Left colon (tissue), 2 donors: ENCODE results near the gene HRC. TPM values are rescaled to one million over a fixed set of nuclear protein-coding genes. Genes with fewer than 3 reads are reported as not detected.
A peak's percentile ranks its signal among the peaks of the same experiment; 100 is the strongest.
"Not testable (repeated sequence)": the region's sequence is repeated elsewhere in the genome, so short reads cannot be mapped to it uniquely, and the experiment has no call there.

ENCODE experiments used
- ATAC-seq: fragments of 200-7000 bp; cut with Tn5 transposase; one replicate; pipeline ENCODE4 v1.9.1; 2020; ENCODE audit warnings: mild to moderate bottlenecking, moderate library complexity
- DNase-seq, 2 donors: peaks; one replicate each; pipeline ENCODE4 v3.0.0-alpha.2; 2020
- intact Hi-C, 2 donors: fragments of 100-400 bp; cut with DNase I in 1 of 2; cut with micrococcal nuclease in 1 of 2; formaldehyde crosslinking; loops; one replicate each; pipeline versions ENCODE4 v1.11.2 to v1.14.0; 2022; cut with DNase I, micrococcal nuclease
- total RNA-seq, 2 donors: library from RNA; stranded (reverse); fragmentation: NEBNext Ultra II Directional; extraction: Animal tissue kit (Norgen Biotek cat#: 25700); gene quantifications; one replicate each; pipeline ENCODE4 v1.2.1, GENCODE V29; 2021
- donor health status: DM: no; HTN: no; CAD: no.
- donor health status: DM: yes; HTN: yes; CAD: no.

The HRC gene
- total RNA-seq, 2 donors from 2014 or later, result 1.2 to 1.3 TPM

DNA sequence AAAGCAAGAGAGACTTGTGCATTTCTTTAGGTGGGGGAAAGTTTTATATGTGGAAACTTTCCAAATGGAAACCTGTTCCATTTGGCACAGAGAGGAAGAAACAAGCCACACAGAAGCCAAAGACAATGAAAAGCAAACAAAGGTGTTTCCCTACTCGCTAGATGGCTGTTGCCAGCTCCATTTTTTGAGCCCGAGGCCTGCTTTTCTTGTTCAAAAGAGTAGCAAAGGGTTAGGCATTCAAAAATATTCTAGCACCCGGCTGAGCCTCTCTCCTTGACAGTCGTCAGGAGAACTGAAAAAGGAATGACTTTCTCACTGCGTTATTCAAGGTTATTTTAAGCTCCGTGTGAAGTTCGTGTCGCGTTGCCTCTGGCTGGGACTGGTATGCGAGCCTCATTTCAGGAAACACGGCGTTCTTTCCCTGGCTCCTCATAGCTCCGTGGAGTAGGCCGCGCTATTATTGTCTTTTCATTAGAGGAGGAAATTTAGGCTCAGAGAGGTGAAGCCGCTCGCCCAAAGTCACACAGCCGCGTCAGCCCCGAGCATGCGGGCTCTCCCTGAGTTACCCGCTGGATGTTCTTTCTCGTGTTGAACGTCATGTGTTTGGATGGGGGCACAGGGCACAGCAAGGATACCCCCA is 10.0 kb upstream of the HRC start:
- DNase-seq (no peak), ATAC-seq (peak; percentile 58)
- intact Hi-C loops, result no loop called here

DNA sequence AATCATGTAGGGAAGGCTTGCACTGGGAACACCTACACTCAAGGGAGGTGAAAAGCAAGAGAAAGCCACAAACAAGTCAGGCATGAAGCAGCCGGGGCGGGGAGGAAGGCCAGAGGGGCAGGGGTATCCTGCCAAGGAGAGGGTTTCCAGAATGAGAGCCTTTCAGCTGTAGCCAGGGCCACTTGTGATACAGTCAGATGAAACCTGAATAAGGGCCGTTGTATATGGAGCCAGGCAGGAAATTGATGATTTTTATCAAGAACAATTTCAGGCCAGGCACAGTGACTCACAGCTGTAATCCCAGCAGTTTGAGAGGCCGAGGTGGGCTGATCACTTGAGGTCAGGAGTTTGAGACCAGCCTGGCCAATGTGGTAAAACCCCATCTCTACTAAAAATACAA is 6.8 kb upstream of the HRC start:
- intact Hi-C loops, result no loop called here
- ATAC-seq (no peak), DNase-seq (no peak)

DNA sequence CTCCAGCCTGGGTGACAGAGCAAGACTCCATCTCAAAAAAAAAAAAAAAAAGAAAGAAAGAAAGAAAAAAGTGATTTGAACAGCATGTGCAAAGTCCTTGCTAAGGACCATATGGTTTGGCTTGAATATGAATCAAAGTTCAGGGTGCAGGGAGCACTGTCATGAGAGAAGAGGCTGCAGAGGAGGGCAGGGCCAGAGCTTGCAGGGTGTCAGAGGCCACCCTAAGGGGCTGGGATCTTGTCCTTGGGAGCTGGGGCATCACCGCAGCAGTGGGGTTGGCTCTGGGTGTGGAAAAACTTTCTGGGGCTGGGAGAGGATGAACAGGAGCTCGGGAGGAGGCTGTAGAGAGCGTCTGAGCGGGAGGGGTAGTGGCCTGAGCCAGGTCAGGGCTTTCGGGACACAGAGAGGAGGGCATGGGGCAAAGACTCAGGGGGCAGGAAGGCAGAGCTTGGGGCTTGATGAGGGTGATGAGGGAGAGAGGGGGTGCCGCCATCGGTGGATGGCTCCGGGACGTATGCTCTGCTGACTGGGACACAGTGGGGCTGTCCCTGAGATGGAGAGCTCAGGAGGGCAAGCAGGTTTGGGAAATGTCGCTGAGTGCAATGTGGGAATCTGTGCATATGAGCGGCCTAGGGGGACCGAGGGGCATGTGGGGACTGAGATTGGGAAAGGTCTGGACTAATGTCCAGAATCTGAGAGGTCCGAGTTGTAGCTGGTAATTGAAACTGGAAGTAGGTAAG is 5.4 kb upstream of the HRC start:
- peak; percentile 12 for ATAC-seq
- no peak for DNase-seq
- intact Hi-C loops, result no loop called here

DNA sequence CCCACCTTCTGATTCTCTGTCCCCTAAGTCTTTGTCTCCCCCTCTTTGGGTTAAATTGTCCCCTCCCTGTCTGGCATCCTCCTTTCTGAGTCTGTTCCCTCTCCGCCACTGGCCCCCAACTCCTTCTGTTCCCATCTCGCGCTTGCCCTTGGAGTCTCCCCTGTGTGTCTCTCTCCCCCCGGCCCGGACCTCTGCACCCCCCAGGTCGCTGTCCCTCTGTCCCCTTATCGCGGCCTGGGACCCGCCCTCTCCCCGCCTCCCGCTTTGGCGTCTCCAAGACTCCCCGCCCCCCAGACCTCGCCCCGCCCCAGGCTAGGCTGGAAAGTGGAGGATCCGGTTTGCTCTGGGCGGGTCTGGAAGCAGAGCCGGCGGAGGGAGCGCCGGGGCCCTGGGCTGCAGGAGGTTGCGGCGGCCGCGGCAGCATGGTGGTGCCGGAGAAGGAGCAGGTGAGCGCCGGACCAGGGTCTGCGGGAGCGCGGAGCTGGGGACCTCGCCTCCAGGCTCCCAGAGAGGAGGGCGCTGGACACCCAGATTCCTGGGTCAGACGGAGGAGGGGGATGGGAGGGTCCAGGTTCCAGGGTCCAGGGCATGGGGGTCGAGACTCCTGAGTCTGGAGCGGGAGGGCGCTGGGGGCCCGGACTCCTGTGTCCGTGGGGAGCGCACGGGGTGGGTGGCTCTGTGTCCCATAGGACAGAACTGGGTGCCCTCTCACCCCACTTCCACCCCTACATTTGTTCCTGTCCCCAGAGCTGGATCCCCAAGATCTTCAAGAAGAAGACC is 2.4 kb upstream of the HRC start, which contains the start of gene TRPM4:
Gene TRPM4 (plus strand): TSS at position 348 of the 780 bp plus-strand sequence. CDS start 75 bp downstream, at position 423.
- intact Hi-C loops, result no loop called here

DNA sequence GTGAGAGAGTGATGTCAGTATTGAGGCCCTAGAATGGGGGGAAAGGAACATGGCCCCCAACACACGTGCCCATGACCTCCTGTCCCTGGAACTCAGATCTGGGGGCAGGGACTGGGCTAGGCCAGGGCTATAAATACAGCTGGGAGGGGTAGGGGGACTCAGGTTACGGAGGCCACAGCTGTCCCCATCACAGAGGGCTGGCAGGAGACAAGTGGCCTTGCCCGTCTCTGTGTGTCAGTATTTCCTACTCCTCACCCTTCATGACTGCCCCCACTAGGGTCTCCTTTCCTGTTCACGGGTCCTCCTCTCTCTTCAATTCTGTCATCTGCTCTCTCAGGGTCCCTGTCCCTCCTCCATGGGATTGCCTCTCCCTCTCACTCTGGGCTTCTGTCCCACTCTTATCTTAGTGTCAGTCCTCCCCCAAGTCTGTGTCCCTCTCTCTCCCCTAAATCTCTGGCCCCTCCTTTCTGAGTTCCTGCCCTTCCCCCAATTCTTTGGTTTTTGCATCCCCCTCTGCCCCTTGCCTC is 687 bp upstream of the HRC start:
- no peak for DNase-seq
- intact Hi-C loops, result no loop called here

More for the DNA sequence above, 2.4 kb upstream of the HRC start, which contains the start of gene TRPM4:
- ATAC-seq, result peak; percentile 80
- DNase-seq, result peak; percentile 94 to 97

DNA sequence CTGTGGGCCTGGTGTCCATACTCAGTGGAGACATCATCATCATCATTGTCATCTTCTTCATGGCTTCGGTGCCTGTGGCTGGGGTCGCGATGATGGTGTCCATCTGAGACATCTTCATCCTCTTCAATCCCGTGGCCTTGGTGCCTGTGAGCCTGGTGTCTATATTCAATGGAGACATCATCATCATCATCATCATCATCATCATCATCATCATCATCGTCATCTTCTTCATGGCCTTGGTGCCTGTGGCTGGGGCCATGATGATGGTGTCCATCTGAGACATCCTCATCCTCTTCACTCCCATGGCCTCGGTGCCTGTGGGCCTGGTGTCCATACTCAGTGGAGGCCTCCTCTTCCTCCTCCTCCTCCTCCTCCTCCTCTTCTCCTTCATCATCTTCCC is 917 bp downstream of the HRC start:
- no peak for DNase-seq
- ATAC-seq, result no peak
- intact Hi-C loops, result no loop called here

More for the DNA sequence above, 687 bp upstream of the HRC start:
- no peak for ATAC-seq

DNA sequence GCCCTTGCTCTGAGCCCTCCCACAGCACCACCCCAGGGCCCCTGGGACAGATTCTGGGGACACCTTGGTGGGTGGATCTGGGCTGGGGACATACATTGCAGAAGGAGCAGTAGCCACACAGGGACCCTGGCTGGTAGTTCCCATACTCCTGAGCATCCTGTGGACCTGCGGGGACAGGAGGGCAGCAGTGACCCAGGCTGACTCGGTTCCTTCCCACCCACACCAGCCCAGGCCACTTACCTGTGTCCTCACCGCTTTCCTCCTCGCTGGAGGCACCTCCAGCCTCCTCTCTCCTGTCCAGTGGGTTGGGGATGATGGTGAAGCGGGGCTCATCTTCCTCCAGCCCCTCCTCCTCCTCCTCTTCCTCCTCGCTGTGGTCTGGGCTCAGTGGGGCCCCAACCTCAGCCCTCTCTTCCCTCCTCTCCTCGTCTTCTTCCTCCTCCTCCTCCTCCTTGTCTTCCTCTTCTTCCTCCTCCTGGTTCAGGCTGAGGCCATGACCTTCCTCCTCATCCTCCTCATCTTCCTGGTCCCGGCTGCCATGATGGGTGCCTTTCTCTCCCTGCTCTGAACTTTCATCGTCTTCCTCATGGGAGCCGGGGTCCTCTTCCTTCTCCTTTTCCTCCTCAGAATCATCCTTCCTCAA is 1.9 kb downstream of the HRC start:
- ATAC-seq (no peak), DNase-seq (no peak)
- intact Hi-C loops, result no loop called here

DNA sequence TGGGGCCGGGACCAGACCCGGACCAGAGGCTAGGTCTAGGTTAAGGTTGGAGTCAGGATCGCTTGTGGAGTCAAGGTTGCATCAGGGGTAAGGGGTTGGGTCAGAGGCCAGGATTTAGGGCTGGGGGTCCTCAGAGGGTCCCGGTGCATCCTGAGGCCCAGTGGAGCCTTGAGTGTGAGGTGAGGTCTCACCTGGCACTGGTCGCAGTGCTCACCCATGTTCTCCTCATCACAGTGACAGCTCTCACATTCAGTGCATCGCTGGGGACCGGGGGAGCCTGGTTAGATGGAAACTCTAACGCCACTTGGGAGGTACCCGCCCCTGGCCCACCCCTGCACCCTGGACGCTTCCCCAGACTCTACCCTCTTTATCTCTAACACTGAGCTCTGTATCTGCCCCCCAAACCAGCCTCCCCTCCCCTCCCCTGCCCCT is 3.1 kb downstream of the HRC start:
- intact Hi-C loops, result no loop called here
- DNase-seq, result no peak
- ATAC-seq, result no peak

DNA sequence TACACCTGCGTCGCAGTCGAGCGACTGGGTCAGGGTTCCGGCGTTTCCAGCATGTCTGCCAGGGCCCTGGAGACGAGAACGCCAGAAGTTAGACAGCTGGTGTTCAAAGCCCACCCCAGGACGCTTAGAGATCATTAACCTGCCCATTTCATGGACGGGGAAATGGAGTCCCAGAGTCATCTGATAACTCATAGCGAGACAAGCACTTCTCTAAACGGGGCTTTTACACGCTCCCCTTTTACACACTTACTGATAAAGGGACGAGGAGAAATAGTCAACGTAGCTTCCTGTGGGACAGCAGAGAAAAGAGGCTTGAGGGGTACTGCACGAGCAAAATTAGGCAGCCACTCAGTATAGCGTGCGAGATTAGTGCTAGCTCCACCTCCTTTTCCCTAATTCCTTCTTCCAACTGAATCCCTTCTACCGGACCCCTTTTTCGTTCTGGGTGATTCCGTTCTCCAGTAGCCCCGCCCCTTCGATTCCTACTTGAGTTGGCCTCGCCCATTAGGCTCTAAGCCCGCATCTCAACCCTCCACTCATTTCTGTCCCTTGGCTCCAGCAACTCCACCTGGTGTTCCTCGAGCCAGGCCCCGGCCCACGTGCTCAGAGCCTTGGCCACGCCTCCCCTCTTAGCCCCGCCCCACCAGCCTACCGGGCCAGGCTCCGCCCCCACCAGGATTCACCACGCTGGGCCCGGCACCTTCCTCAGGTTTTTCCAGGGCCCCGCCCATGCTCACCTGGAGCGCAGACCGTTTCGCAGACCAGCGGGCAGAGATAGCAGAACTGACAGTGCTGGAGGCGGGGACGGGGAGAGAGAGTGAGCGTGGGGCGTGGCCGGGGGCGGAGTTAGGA is 3.7 kb downstream of the HRC start:
- peak; percentile 65 for ATAC-seq
- peak; percentile 97 to 98 for DNase-seq
- intact Hi-C loops, result no loop called here

DNA sequence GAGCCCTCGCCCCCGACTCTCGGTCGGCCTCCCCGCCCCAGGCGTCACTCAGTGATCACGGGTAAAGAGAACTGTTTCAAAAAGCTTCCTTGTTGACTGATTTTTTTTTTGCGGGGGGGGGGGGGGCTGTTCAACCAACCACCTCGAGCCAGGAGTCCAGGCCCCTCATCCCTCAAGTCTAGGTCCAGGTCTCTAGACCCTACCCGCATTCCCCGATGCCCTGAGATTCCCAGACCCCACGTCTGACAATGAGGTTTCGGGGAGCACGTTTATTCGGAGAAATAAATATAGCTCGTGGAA is 4.3 kb downstream of the HRC start:
- no peak for ATAC-seq
- intact Hi-C loops, result no loop called here
- no peak for DNase-seq

DNA sequence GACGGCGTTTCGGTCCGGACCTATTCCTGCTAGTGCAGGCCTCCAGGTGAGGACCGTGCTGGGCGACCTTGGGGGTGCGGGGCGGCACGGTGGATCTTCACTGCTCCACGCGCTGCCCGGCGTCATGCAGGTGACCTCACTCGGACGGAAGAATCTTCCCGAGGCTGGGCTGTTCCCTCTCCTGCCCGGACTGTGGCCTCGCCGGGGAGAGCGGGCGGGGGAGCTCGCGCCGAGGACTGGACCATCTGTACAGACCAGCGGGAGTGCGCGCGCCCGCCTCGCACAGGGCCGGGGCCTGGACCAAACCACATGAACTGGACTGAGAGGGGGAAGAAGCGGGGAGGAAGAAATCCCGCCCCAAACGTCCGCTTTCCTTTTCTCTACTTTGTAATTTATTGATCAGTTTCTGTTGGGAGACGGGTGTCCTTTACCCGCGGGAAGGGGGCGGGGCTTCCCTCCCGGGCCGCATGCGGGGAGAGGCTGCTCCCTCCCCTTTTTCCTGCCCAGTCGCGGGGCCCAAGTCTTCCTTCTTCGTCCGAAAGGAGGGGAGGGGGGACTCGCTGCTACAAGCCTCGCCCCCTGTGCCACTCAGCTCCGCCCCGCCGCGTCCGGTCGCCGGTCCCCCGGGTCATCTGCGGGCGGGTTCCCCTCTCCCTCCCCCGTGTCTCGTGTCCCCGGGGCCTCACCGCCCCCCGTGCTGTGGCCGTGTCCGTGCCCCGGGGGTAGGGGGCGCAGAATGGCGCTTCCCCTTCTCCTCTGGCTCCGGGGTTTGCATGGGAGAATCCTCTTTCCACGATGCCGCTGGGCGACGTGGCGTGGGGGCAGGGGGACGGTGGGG is 4.9 kb downstream of the HRC start:
- ATAC-seq (peak; percentile 63), DNase-seq (peak; percentile 92 to 93)
- intact Hi-C loops, result no loop called here

DNA sequence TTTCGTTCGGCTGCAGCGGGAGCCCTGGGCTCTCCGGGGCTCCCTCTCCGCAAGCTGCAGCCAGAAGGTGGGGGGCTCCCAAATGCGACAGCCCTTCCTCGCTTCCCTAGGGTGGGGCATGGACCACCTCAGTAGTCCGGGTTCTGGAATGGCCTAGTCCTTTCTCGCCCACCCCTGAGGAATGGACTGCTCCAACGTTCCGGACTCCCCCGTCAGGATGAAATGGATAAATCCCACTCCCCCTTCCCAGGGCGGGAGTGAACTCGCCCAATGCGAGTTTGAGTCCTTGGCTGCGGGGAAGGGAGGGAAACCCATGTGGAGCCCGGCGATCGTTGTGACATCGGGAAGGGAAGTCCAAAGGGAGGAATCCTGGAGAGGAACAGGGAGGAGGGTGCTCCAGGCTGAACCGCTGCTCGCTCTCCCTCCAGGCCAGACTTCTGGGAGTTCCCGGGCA is 5.5 kb downstream of the HRC start:
- ATAC-seq (peak; percentile 3), DNase-seq (peak; percentile 59 to 67)
- intact Hi-C loops, result loop anchor here in 1 of 2 donors (5.0 kb wide), 1 partner anchor 52 kb away; no protein-coding TSS in a partner anchor

DNA sequence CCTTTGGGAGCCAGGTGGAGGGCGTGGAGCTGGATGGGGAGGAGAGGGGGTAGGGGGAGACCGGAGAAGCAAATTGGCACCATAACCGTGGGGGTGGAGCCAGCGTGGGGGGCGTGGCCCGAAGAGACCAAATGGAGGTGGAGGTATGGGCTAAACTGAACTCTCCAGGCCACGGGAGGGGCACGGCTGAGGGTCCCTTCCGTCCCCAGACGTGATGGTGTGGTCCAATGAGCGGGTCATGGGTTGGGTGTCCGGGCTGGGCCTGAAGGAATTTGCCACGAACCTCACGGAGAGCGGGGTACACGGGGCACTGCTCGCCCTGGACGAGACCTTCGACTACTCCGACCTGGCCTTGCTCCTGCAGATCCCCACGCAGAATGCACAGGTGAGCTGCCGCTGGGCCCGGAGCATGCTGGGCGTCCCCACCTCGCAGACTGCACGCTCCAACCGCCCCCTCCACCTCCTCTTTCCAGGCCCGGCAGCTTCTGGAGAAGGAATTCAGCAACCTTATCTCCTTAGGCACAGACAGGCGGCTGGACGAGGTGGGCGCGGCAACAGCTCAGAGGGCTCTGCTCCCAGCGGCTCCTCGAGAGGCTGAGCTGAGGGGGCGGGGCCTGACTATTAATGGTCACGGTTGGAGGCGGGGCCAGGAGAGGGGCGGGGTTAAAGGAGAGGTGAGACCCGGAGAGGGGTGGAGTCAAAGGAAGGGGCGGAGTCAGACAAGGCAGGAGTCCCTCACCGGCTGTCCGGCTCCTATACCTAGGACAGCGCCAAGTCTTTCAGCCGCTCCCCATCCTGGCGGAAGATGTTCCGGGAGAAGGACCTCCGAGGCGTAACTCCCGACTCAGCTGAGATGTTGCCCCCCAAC is 6.2 kb downstream of the HRC start:
- intact Hi-C loops, result loop anchor here in 1 of 2 donors (5.0 kb wide), 1 partner anchor 52 kb away; no protein-coding TSS in a partner anchor
- DNase-seq, result peak; percentile 99 to 100

DNA sequence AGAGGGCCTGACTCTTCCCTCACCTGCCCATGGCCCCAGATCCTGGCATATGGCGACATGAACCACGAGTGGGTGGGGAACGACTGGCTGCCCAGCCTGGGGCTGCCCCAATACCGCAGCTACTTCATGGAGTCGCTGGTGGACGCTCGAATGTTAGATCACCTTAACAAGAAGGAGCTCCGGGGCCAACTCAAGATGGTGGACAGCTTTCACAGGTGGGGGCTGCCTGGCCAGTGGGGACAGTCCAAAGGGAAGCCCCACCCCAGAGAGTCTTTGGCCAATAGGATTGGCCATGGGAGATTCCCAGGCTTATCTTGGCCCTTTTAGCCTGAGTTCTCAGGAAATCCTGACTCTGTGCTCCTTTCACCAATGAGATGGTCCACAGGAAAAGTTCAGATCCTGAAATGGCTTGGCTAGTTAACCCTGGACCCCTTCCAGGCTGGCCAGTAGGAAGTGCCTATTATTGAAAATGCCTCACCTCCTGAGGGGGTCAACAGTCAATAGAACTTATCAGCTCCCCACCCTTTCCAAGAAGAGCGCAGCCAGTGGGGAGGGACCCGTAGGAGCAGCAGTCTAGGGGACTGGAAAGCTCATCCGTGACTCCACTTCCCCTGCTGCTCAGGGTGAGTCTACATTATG is 7.0 kb downstream of the HRC start:
- intact Hi-C loops, result loop anchor here in 1 of 2 donors (5.0 kb wide), 1 partner anchor 51 kb away; no protein-coding TSS in a partner anchor
- no peak for DNase-seq
- ATAC-seq, result no peak

More for the DNA sequence above, 6.2 kb downstream of the HRC start:
- peak; percentile 63 for ATAC-seq

DNA sequence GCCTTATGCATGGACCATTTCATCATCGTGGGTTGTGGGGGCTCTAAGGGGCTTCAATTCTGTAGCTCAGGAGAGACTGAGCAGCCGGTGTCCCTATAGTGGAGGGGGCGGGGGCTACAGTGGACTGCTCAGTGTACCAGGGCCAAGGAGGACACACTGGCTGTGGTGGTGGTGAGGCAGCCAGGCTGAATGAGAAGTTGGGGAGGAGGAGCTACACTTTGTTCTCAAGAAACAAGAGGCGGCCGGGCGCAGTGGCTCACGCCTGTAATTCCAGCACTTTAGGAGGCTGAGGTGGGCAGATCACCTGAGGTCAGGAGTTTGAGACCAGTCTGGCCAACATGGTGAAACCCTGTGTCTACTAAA is 8.8 kb downstream of the HRC start:
- not testable (repeated sequence) for ATAC-seq
- intact Hi-C loops, result loop anchor here in 1 of 2 donors (5.0 kb wide), 1 partner anchor 49 kb away; no protein-coding TSS in a partner anchor
- DNase-seq, result peak in 1 of 2 donors; percentile 42
